MM.1S (cell line): ENCODE data around the gene EPHB1.

Source experiments
- DNase-seq: peaks from one replicate; pipeline ENCODE4 v3.0.0-alpha.2; 2015
- H2AFZ ChIP-seq: fragments of 300-600 bp; sonication (generic); 2 replicates; pipeline ENCODE4 v1.6.0; 2016; ENCODE audit warnings: antibody characterized with exemption, low read length
- H3F3A ChIP-seq: fragments of 300-600 bp; sonication (generic); 2 replicates; pipeline ENCODE4 v1.6.1; 2016; ENCODE audit warnings: mild to moderate bottlenecking, antibody characterized with exemption, low read length, moderate library complexity, mixed read lengths; ENCODE audit not compliant: insufficient read depth
- H3K27ac ChIP-seq: fragments of 300-600 bp; sonication (generic); 2 replicates; pipeline ENCODE4 v1.5.1; 2016; ENCODE audit warnings: mild to moderate bottlenecking, low read length
- H3K27me3 ChIP-seq: fragments of 300-600 bp; sonication (generic); replicated peaks from 2 replicates; pipeline ENCODE4 v1.6.0; 2016; ENCODE audit warnings: low read length; ENCODE audit not compliant: insufficient read depth
- H3K36me3 ChIP-seq: fragments of 300-600 bp; sonication (generic); replicated peaks from 2 replicates; pipeline ENCODE4 v1.6.1; 2016; ENCODE audit warnings: mild to moderate bottlenecking, low read length, mixed read lengths; ENCODE audit not compliant: insufficient read depth
- H3K4me1 ChIP-seq: fragments of 300-600 bp; sonication (generic); 2 replicates; pipeline ENCODE4 v1.6.1; 2016; ENCODE audit warnings: low read length, mixed read lengths
- H3K4me2 ChIP-seq: fragments of 300-600 bp; sonication (generic); 2 replicates; pipeline ENCODE4 v1.6.0; 2016; ENCODE audit warnings: low read depth, low read length
- H3K4me3 ChIP-seq: fragments of 300-600 bp; sonication (generic); 2 replicates; pipeline ENCODE4 v1.5.1; 2016; ENCODE audit warnings: low read length, mixed read lengths
- H3K79me2 ChIP-seq: fragments of 300-600 bp; sonication (generic); 2 replicates; pipeline ENCODE4 v1.6.1; 2016; ENCODE audit warnings: mixed run types, low read length, mixed read lengths
- H3K9ac ChIP-seq: fragments of 300-600 bp; sonication (generic); 2 replicates; pipeline ENCODE4 v1.6.1; 2016; ENCODE audit warnings: low read length, mixed read lengths
- H3K9me2 ChIP-seq: fragments of 300-600 bp; sonication (generic); replicated peaks from 2 replicates; pipeline ENCODE4 v1.6.1; 2016; ENCODE audit warnings: mild to moderate bottlenecking, low read length, mixed read lengths; ENCODE audit not compliant: insufficient read depth
- H3K9me3 ChIP-seq: fragments of 300-600 bp; sonication (generic); replicated peaks from 2 replicates; pipeline ENCODE4 v1.6.1; 2016; ENCODE audit warnings: mild to moderate bottlenecking, low read length, mixed read lengths; ENCODE audit not compliant: insufficient read depth
- H4K20me1 ChIP-seq: fragments of 300-600 bp; sonication (generic); 2 replicates; pipeline ENCODE4 v1.6.1; 2016; ENCODE audit warnings: mild to moderate bottlenecking, low read length, moderate library complexity, mixed read lengths; ENCODE audit not compliant: insufficient read depth
- CTCF ChIP-seq: fragments of 300-600 bp; sonication (generic); IDR thresholded peaks from 2 replicates; pipeline ENCODE4 v1.5.1; 2016; ENCODE audit warnings: antibody characterized with exemption, low read length, mixed read lengths
- EZH2 ChIP-seq: fragments of 300-600 bp; sonication (generic); optimal IDR thresholded peaks from 2 replicates; pipeline ENCODE3; 2017; ENCODE audit warnings: low read depth, mild to moderate bottlenecking, antibody characterized with exemption, low read length, mixed read lengths
- EZH2phosphoT487 ChIP-seq: fragments of 300-600 bp; sonication (generic); IDR thresholded peaks from 2 replicates; pipeline ENCODE4 v1.6.1; 2018; ENCODE audit warnings: antibody characterized with exemption, low read length

The EPHB1 gene

GRCh38 chr3:134871818-134872217 is 76.8 kb downstream of the EPHB1 start:
- no peak overlapping the region for H3K27ac ChIP-seq
- H3K79me2 ChIP-seq, result no peaks in the 10 kb centered on the region
- no peak overlapping the region for H2AFZ ChIP-seq
- no peak for DNase-seq
- H3K4me2 ChIP-seq, result no peak overlapping the region
- no peaks in the 10 kb centered on the region for H3K9me2 ChIP-seq
- no peaks in the 10 kb centered on the region for H3K27me3 ChIP-seq
- H3K36me3 ChIP-seq, result no peaks in the 10 kb centered on the region
- no peak overlapping the region for H3K4me3 ChIP-seq
- H3F3A ChIP-seq, result no peaks in the 10 kb centered on the region
- H4K20me1 ChIP-seq, result no peaks in the 10 kb centered on the region
- no peaks in the 10 kb centered on the region for H3K4me1 ChIP-seq
- TF ChIP-seq EZH2 (no peak), EZH2phosphoT487 (no peak), CTCF (no peak)
- H3K9ac ChIP-seq, result no peak overlapping the region
- no peaks in the 10 kb centered on the region for H3K9me3 ChIP-seq

GRCh38 chr3:134872440-134873388 is 77.7 kb downstream of the EPHB1 start:
- Histone ChIP-seq H3K9me3 (no peaks in the 10 kb centered on the region), H3K27ac (no peak overlapping the region), H3K4me1 (no peaks in the 10 kb centered on the region), H3K4me3 (no peak overlapping the region), H3F3A (no peaks in the 10 kb centered on the region), H3K4me2 (no peak overlapping the region), H3K79me2 (no peaks in the 10 kb centered on the region), H3K36me3 (no peaks in the 10 kb centered on the region), H2AFZ (no peak overlapping the region), H3K9me2 (no peaks in the 10 kb centered on the region), H3K27me3 (no peaks in the 10 kb centered on the region), H4K20me1 (no peaks in the 10 kb centered on the region), H3K9ac (no peak overlapping the region)
- TF ChIP-seq CTCF (no peak), EZH2phosphoT487 (no peak), EZH2 (no peak)
- no peak for DNase-seq

GRCh38 chr3:134873789-134874188 is 78.7 kb downstream of the EPHB1 start:
- Histone ChIP-seq H3K79me2 (no peaks in the 10 kb centered on the region), H3F3A (no peaks in the 10 kb centered on the region), H3K27ac (no peak overlapping the region), H3K9ac (no peak overlapping the region), H2AFZ (no peak overlapping the region), H3K27me3 (no peaks in the 10 kb centered on the region), H3K36me3 (no peaks in the 10 kb centered on the region), H3K4me1 (no peaks in the 10 kb centered on the region), H3K9me3 (no peaks in the 10 kb centered on the region), H4K20me1 (no peaks in the 10 kb centered on the region), H3K4me3 (no peak overlapping the region), H3K4me2 (no peak overlapping the region), H3K9me2 (no peaks in the 10 kb centered on the region)
- no peak for DNase-seq
- TF ChIP-seq EZH2phosphoT487, result no peak
- TF ChIP-seq CTCF, result no peak
- no peak for TF ChIP-seq EZH2
